ENCODE measurements around the gene MALSU1.

DNA sequence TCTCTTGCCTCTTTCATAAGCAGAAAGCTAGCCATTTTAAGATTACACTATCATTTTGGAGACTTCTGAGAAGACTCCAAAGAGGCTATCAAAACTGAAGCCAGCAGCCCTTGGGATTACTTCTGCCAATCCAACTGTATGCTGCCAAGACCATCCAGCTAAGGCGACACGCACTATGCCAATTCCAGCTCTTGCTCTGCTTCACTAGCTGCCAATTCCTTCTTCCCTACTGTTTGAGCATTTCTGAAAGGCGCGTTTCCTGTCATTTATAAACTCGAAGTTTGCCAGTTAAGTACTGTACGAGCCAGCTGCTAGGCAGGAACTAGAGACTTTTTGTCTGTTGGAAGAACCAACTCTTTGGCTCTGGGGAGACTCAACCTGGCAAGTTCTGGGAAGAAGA is 36.5 kb downstream of the MALSU1 start:
- no peak for TF ChIP-seq CTCF (IDR thresholded peaks at IDR 0.05; ENCODE audit: borderline replicate concordance, extremely low read depth, low read length, poor library complexity, severe bottlenecking)
- no peak for TF ChIP-seq EZH2 (IDR thresholded peaks at IDR 0.05; ENCODE audit: borderline replicate concordance, low read depth, low read length, severe bottlenecking)

Data from DND-41 (cell line).